Keratinocyte (primary cell): ENCODE results near the gene PYROXD2. TPM values are rescaled to one million over a fixed set of nuclear protein-coding genes. Genes with fewer than 3 reads are reported as not detected.

ENCODE experiments used
- DNase-seq: peaks from one replicate; pipeline ENCODE4 v3.0.0-alpha.2; 2011; ENCODE audit warnings: low read depth, missing footprints, low spot score
- FAIRE-seq: peaks from 2 replicates; lab custom pipeline; 2011; peaks lifted over from hg19 to GRCh38; lab: Jason Lieb, UNC
- H2AFZ ChIP-seq: 2 replicates; pipeline ENCODE4 v1.6.0; 2012; ENCODE audit warnings: low read length, control low read depth, inconsistent platforms; ENCODE audit not compliant: control insufficient read depth
- H3K27ac ChIP-seq: 2 replicates; pipeline ENCODE4 v1.5.1; 2011; ENCODE audit warnings: low read length; ENCODE audit not compliant: control insufficient read depth, insufficient read depth
- H3K27me3 ChIP-seq: 3 replicates; pipeline ENCODE4 v1.6.0; 2011; ENCODE audit warnings: low read length; ENCODE audit not compliant: control insufficient read depth, insufficient read depth; ENCODE audit errors: extremely low read depth
- H3K36me3 ChIP-seq, 2 experiments: 2 replicates in 1 of 2; 3 replicates in 1 of 2; pipeline ENCODE4 v1.5.1; 2011; ENCODE audit warnings: low read length in 2 of 2, mild to moderate bottlenecking in 1 of 2; ENCODE audit not compliant: control insufficient read depth in 2 of 2, insufficient read depth in 2 of 2; ENCODE audit errors: extremely low read depth in 1 of 2
- H3K4me1 ChIP-seq: 3 replicates; pipeline ENCODE4 v1.5.1; 2011; ENCODE audit warnings: low read length; ENCODE audit not compliant: control insufficient read depth, insufficient read depth; ENCODE audit errors: extremely low read depth
- H3K4me2 ChIP-seq: 3 replicates; pipeline ENCODE4 v1.6.0; 2011; ENCODE audit warnings: low read depth, low read length; ENCODE audit not compliant: control insufficient read depth, insufficient read depth; ENCODE audit errors: extremely low read depth
- H3K4me3 ChIP-seq, 3 experiments: fragments of 200-600 bp in 1 of 3; sonication (generic) in 1 of 3; 2 replicates in 2 of 3; 3 replicates in 1 of 3; pipeline ENCODE4 v1.5.1; 2011 to 2016; ENCODE audit warnings: low read length in 3 of 3, mild to moderate bottlenecking in 3 of 3, control low read depth in 2 of 3, inconsistent platforms in 1 of 3, low read depth in 1 of 3, mixed read lengths in 1 of 3, mixed run types in 1 of 3, moderate library complexity in 1 of 3; ENCODE audit not compliant: control insufficient read depth in 2 of 3, insufficient read depth in 2 of 3; ENCODE audit errors: extremely low read depth in 1 of 3
- H3K79me2 ChIP-seq: 2 replicates; pipeline ENCODE4 v1.6.0; 2012; ENCODE audit warnings: low read length; ENCODE audit not compliant: control insufficient read depth, insufficient read depth
- H3K9ac ChIP-seq: 3 replicates; pipeline ENCODE4 v1.6.0; 2011; ENCODE audit warnings: low read length; ENCODE audit not compliant: control insufficient read depth, insufficient read depth; ENCODE audit errors: extremely low read depth
- H3K9me1 ChIP-seq: 3 replicates; pipeline ENCODE4 v1.6.0; 2011; ENCODE audit warnings: low read length; ENCODE audit not compliant: control insufficient read depth, insufficient read depth; ENCODE audit errors: extremely low read depth
- H3K9me3 ChIP-seq: 2 replicates; pipeline ENCODE4 v1.5.1; 2012; ENCODE audit warnings: low read depth, low read length; ENCODE audit not compliant: control insufficient read depth
- H4K20me1 ChIP-seq: 3 replicates; pipeline ENCODE4 v1.6.0; 2011; ENCODE audit warnings: low read length; ENCODE audit not compliant: control insufficient read depth, insufficient read depth; ENCODE audit errors: extremely low read depth
- CTCF ChIP-seq, 3 experiments: IDR thresholded peaks in 1 of 3; conservative IDR thresholded peaks in 1 of 3; optimal IDR thresholded peaks in 1 of 3; 2 replicates in 2 of 3; 3 replicates in 1 of 3; pipeline versions ENCODE3 to v1.5.1; 2011; ENCODE audit warnings: low read length in 3 of 3, mild to moderate bottlenecking in 3 of 3, moderate library complexity in 2 of 3, control low read depth in 1 of 3, inconsistent platforms in 1 of 3; ENCODE audit not compliant: insufficient read depth in 2 of 3; ENCODE audit errors: extremely low read depth in 1 of 3
- EZH2 ChIP-seq: IDR thresholded peaks from one replicate; pipeline ENCODE4 v1.6.1; 2012; ENCODE audit warnings: inconsistent platforms, mild to moderate bottlenecking, low read length, moderate library complexity
- dilution Hi-C: fragments of 300-500 bp; cut with MboI; formaldehyde crosslinking; loops from one replicate; pipeline ENCODE4 v1.7.0; 2020; ENCODE audit warnings: low sequenced_read_pairs; ENCODE audit not compliant: extremely low pct_ligation_motif_present
- polyA plus RNA-seq, 5 experiments: library from polyadenylated mRNA; depleted of rRNA in 3 of 5; stranded (reverse) in 3 of 5; stranded (forward) in 1 of 5; unstranded in 1 of 5; fragments of >200 nt; gene quantifications; 1 replicate in 1 of 5; 2 replicates in 3 of 5; 3 replicates in 1 of 5; pipeline versions ENCODE4 v1.2.1 to v1.2.3, GENCODE V29; 2011 to 2012; ENCODE audit warnings: missing spikeins in 2 of 5, low read depth in 1 of 5, low replicate concordance in 1 of 5

Gene PYROXD2
- polyA plus RNA-seq, 1 donor (not counting 4 experiments of a cell fraction or from before 2014, with no cell fraction given): 4.4 TPM

DNA sequence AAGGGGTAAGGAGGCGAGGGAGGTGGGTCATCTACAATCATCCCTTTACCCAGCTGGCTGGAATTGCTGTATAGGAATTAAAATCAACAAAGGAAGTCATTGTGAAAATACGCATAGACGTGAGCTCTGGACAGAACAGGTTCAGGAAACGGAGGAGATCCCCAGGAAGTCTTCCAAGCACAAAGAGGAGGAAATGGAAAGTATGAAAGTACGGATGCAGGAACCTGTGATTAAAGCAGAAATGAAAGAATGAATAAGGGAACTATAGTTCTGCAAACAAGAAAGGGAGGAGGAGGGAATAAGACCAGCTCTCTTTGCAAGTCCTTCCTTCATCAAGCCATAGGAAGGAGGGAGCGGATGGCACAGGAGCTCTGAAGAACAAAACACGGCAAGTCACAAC, 61.8 kb downstream of the PYROXD2 start:
- no peak overlapping the region for H3K27ac ChIP-seq
- H3K9ac ChIP-seq: no peak overlapping the region
- H3K4me1 ChIP-seq: no peaks in the 10 kb centered on the region
- no peak overlapping the region for H2AFZ ChIP-seq
- H3K79me2 ChIP-seq: no peaks in the 10 kb centered on the region
- FAIRE-seq (no peak), DNase-seq (no peak)
- no peaks in the 10 kb centered on the region for H3K9me3 ChIP-seq
- H4K20me1 ChIP-seq: no peaks in the 10 kb centered on the region
- dilution Hi-C loops: no loop called here
- no peak for TF ChIP-seq EZH2
- TF ChIP-seq CTCF (optimal IDR thresholded peaks at IDR 0.05 in 1 of 3, IDR thresholded peaks at IDR 0.05 in 1 of 3, conservative IDR thresholded peaks at IDR 0.05 in 1 of 3; ENCODE audit: extremely low read depth in 1 of 3, insufficient read depth in 2 of 3, low read length in 3 of 3): no peak
- H3K4me3 ChIP-seq: no peak overlapping the region
- no peaks in the 10 kb centered on the region for H3K36me3 ChIP-seq
- H3K4me2 ChIP-seq: no peak overlapping the region
- peaks cover 8% of the 10 kb centered on the region for H3K27me3 ChIP-seq
- H3K9me1 ChIP-seq: no peaks in the 10 kb centered on the region

DNA sequence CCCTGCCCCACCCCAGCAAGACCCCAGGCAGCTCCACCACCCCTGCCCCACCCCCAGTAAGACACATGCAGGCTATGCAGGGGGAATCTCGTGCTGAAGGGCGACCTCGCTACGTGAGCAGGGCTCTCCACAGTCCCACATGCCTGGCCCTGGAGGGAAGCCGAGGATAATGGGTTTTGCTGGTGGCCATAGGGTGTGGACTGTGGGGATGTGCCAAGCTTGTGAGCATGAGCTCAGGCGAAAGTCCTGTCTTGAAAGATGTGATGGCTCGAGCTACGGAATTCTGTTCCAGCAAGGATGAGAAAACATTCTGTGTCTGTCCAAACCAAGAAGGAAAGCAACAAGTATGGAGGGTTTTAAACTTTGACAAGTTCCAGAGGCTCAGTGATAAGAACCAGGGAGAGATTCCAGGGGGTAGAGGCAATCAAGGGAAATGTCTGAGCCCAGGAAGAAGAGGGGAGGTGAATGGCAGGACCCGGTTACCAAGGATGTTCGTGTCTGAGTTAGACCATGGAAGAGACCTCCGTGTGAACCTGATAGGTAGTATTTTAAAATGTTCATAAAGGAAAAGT, 63.1 kb downstream of the PYROXD2 start:
- Histone ChIP-seq H3K27ac (no peak overlapping the region), H2AFZ (no peak overlapping the region), H3K4me1 (no peaks in the 10 kb centered on the region), H3K4me2 (no peak overlapping the region), H3K36me3 (no peaks in the 10 kb centered on the region), H3K9ac (no peak overlapping the region), H3K9me3 (no peaks in the 10 kb centered on the region), H3K79me2 (no peaks in the 10 kb centered on the region), H4K20me1 (no peaks in the 10 kb centered on the region), H3K9me1 (no peaks in the 10 kb centered on the region), H3K4me3 (no peak overlapping the region), H3K27me3 (peaks cover 8% of the 10 kb centered on the region)
- FAIRE-seq (no peak), DNase-seq (no peak)
- TF ChIP-seq EZH2 (no peak), CTCF (optimal IDR thresholded peaks at IDR 0.05 in 1 of 3, IDR thresholded peaks at IDR 0.05 in 1 of 3, conservative IDR thresholded peaks at IDR 0.05 in 1 of 3; ENCODE audit: extremely low read depth in 1 of 3, insufficient read depth in 2 of 3, low read length in 3 of 3) (no peak)
- dilution Hi-C loops: no loop called here
